Measurements from ENCODE around the gene FREM1.

The FREM1 gene

DNA sequence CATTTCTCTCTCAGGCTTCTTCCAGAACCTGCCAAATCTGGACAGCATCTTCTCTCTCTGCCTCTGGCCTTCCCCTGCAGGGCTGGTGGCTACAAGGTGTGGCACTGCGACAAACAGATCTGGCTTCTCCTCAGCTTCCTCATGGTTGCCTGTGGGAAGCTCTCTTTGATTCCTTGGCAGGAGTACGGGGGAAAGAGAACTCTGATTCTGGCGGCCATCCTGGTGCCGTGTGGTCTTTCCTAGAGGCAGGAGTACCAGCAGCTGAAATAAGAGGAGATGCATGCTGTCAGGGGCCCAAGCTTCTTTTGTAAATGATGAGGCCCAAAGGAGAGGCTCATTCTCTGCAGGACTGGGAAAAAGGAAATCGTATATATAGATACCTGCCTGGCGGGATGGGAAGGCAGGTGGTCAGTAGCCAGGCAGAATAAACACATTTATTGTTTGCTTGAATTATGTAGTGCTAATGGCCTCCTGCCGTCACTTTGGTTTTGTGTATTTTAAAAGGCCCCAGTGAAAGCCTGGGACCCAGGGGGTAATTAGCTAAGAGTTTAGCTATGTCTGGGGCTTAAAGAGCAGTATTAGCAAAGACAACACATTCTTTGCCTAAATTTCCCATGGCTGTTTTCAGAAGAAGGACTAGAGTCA, 187.7 kb downstream of the FREM1 start, which contains the start of gene CER1:
Gene CER1, minus strand, starts transcription at position 343 of the 645 bp plus-strand sequence. Its CDS starts 61 bp downstream, at position 282.
- TF ChIP-seq CSDC2 (CRISPR knock-in tag; IDR thresholded peaks at IDR 0.05) (no peak), ZFP30 (CRISPR knock-in tag; IDR thresholded peaks at IDR 0.05) (no peak), GLIS3 (CRISPR knock-in tag; IDR thresholded peaks at IDR 0.05) (no peak), OSR1 (CRISPR knock-in tag; IDR thresholded peaks at IDR 0.05) (no peak), BACH2 (CRISPR knock-in tag; IDR thresholded peaks at IDR 0.05; ENCODE audit: borderline replicate concordance) (no peak), ISL1 (CRISPR knock-in tag; IDR thresholded peaks at IDR 0.05) (no peak), ZNF8 (CRISPR knock-in tag; IDR thresholded peaks at IDR 0.05) (no peak), PPARA (CRISPR knock-in tag; IDR thresholded peaks at IDR 0.05; ENCODE audit: borderline replicate concordance) (no peak), TOX (CRISPR knock-in tag; IDR thresholded peaks at IDR 0.05; ENCODE audit: borderline replicate concordance) (no peak), ESRRG (CRISPR knock-in tag; IDR thresholded peaks at IDR 0.05) (no peak), SNAI2 (CRISPR knock-in tag; IDR thresholded peaks at IDR 0.05) (no peak), ZFP3 (CRISPR knock-in tag; IDR thresholded peaks at IDR 0.05) (no peak), ARNTL (CRISPR knock-in tag; IDR thresholded peaks at IDR 0.05; ENCODE audit: borderline replicate concordance, low read depth) (no peak), TCF4 (CRISPR knock-in tag; IDR thresholded peaks at IDR 0.05; ENCODE audit: borderline replicate concordance) (no peak), ZNF70 (CRISPR knock-in tag; IDR thresholded peaks at IDR 0.05) (no peak)
- TF ChIP-seq, protein P1, sequence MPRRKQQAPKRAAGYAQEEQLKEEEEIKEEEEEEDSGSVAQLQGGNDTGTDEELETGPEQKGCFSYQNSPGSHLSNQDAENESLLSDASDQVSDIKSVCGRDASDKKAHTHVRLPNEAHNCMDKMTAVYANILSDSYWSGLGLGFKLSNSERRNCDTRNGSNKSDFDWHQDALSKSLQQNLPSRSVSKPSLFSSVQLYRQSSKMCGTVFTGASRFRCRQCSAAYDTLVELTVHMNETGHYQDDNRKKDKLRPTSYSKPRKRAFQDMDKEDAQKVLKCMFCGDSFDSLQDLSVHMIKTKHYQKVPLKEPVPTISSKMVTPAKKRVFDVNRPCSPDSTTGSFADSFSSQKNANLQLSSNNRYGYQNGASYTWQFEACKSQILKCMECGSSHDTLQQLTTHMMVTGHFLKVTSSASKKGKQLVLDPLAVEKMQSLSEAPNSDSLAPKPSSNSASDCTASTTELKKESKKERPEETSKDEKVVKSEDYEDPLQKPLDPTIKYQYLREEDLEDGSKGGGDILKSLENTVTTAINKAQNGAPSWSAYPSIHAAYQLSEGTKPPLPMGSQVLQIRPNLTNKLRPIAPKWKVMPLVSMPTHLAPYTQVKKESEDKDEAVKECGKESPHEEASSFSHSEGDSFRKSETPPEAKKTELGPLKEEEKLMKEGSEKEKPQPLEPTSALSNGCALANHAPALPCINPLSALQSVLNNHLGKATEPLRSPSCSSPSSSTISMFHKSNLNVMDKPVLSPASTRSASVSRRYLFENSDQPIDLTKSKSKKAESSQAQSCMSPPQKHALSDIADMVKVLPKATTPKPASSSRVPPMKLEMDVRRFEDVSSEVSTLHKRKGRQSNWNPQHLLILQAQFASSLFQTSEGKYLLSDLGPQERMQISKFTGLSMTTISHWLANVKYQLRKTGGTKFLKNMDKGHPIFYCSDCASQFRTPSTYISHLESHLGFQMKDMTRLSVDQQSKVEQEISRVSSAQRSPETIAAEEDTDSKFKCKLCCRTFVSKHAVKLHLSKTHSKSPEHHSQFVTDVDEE (CRISPR knock-in tag; IDR thresholded peaks at IDR 0.05), result no peak
- TF ChIP-seq, protein P2, sequence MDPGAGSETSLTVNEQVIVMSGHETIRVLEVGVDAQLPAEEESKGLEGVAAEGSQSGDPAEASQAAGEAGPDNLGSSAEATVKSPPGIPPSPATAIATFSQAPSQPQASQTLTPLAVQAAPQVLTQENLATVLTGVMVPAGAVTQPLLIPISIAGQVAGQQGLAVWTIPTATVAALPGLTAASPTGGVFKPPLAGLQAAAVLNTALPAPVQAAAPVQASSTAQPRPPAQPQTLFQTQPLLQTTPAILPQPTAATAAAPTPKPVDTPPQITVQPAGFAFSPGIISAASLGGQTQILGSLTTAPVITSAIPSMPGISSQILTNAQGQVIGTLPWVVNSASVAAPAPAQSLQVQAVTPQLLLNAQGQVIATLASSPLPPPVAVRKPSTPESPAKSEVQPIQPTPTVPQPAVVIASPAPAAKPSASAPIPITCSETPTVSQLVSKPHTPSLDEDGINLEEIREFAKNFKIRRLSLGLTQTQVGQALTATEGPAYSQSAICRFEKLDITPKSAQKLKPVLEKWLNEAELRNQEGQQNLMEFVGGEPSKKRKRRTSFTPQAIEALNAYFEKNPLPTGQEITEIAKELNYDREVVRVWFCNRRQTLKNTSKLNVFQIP (CRISPR knock-in tag; IDR thresholded peaks at IDR 0.05; ENCODE audit: borderline replicate concordance, low read depth), result no peak
- TF ChIP-seq, protein P3, sequence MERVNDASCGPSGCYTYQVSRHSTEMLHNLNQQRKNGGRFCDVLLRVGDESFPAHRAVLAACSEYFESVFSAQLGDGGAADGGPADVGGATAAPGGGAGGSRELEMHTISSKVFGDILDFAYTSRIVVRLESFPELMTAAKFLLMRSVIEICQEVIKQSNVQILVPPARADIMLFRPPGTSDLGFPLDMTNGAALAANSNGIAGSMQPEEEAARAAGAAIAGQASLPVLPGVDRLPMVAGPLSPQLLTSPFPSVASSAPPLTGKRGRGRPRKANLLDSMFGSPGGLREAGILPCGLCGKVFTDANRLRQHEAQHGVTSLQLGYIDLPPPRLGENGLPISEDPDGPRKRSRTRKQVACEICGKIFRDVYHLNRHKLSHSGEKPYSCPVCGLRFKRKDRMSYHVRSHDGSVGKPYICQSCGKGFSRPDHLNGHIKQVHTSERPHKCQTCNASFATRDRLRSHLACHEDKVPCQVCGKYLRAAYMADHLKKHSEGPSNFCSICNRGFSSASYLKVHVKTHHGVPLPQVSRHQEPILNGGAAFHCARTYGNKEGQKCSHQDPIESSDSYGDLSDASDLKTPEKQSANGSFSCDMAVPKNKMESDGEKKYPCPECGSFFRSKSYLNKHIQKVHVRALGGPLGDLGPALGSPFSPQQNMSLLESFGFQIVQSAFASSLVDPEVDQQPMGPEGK (CRISPR knock-in tag; IDR thresholded peaks at IDR 0.05; ENCODE audit: borderline replicate concordance), result no peak
- TF ChIP-seq, protein P4, sequence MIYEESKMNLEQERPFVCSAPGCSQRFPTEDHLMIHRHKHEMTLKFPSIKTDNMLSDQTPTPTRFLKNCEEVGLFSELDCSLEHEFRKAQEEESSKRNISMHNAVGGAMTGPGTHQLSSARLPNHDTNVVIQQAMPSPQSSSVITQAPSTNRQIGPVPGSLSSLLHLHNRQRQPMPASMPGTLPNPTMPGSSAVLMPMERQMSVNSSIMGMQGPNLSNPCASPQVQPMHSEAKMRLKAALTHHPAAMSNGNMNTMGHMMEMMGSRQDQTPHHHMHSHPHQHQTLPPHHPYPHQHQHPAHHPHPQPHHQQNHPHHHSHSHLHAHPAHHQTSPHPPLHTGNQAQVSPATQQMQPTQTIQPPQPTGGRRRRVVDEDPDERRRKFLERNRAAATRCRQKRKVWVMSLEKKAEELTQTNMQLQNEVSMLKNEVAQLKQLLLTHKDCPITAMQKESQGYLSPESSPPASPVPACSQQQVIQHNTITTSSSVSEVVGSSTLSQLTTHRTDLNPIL (CRISPR knock-in tag; IDR thresholded peaks at IDR 0.05; ENCODE audit: low read depth), result no peak
- TF ChIP-seq, protein P5, sequence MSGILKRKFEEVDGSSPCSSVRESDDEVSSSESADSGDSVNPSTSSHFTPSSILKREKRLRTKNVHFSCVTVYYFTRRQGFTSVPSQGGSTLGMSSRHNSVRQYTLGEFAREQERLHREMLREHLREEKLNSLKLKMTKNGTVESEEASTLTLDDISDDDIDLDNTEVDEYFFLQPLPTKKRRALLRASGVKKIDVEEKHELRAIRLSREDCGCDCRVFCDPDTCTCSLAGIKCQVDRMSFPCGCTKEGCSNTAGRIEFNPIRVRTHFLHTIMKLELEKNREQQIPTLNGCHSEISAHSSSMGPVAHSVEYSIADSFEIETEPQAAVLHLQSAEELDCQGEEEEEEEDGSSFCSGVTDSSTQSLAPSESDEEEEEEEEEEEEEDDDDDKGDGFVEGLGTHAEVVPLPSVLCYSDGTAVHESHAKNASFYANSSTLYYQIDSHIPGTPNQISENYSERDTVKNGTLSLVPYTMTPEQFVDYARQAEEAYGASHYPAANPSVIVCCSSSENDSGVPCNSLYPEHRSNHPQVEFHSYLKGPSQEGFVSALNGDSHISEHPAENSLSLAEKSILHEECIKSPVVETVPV (CRISPR knock-in tag; IDR thresholded peaks at IDR 0.05), result no peak
- ATAC-seq, result no peak

DNA sequence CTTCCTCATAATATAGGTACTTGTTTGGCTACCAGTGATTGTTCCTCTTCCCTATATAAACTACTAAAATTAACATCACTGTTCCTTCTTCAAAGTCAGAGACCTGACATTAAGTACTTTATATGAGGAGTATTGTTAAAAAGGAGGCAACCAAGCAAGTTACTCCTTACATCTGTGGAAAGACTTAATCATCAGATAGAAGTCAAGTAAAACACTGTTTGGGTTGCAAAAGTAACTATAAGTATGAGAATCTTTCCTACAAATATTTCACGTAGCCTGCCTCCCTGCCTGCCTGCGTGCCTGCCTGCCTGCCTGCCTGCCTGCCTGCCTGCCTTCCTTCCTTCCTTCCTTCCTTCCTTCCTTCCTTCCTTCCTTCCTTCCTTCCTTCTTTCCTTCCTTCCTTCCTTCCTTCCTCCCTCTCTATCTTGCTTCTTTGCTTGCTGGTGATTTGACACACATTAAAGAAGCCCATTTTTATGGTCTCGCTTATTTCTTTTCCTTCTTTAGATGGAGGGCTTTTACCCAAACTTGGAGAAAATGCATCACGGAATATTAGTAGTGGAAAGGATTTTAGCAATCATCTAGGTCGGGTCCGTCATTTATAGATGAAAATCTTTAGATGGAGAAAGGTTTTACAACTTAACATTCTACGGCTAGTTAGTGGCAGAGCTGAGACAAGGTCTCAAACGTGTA, 190.9 kb downstream of the FREM1 start:
- no peak for ATAC-seq

More for the DNA sequence above, 190.9 kb downstream of the FREM1 start:
- TF ChIP-seq TOX (CRISPR knock-in tag; IDR thresholded peaks at IDR 0.05; ENCODE audit: borderline replicate concordance), result no peak
- no peak for TF ChIP-seq PPARA (CRISPR knock-in tag; IDR thresholded peaks at IDR 0.05; ENCODE audit: borderline replicate concordance)
- TF ChIP-seq ZNF8 (CRISPR knock-in tag; IDR thresholded peaks at IDR 0.05), result no peak
- TF ChIP-seq ESRRG (CRISPR knock-in tag; IDR thresholded peaks at IDR 0.05), result no peak
- no peak for TF ChIP-seq TCF4 (CRISPR knock-in tag; IDR thresholded peaks at IDR 0.05; ENCODE audit: borderline replicate concordance)
- no peak for TF ChIP-seq ZC3H10 (CRISPR knock-in tag; IDR thresholded peaks at IDR 0.05)

Measured in SK-N-SH treated with all-trans-retinoic acid at 6 μM for 48 hours (cell line).